OCI-LY1 (cell line): ENCODE data around the gene ARHGAP6.

ENCODE experiments used
- H2AFZ ChIP-seq: fragments of 200-600 bp; sonication (generic), shearing (Covaris generic); 2 replicates; pipeline ENCODE4 v1.6.0; 2014; ENCODE audit warnings: antibody characterized with exemption, mild to moderate bottlenecking, low read length
- H3F3A ChIP-seq: fragments of 200-600 bp; sonication (generic), shearing (Covaris generic); 2 replicates; pipeline ENCODE4 v1.6.0; 2014; ENCODE audit warnings: mild to moderate bottlenecking, antibody characterized with exemption, low read length, moderate library complexity; ENCODE audit not compliant: insufficient read depth
- H3K27ac ChIP-seq: fragments of 200-600 bp; sonication (generic); 2 replicates; pipeline ENCODE4 v1.5.1; 2014; ENCODE audit warnings: low read length, mixed run types, mild to moderate bottlenecking, low read depth; ENCODE audit not compliant: poor library complexity, severe bottlenecking
- H3K27me3 ChIP-seq: fragments of 200-600 bp; sonication (generic); 2 replicates; pipeline ENCODE4 v1.6.0; 2014; ENCODE audit warnings: antibody characterized with exemption, mild to moderate bottlenecking, low read length, moderate library complexity; ENCODE audit not compliant: insufficient read depth
- H3K36me3 ChIP-seq: fragments of 200-600 bp; sonication (generic); 2 replicates; pipeline ENCODE4 v1.6.1; 2014; ENCODE audit warnings: mild to moderate bottlenecking, antibody characterized with exemption, low read length, moderate library complexity, mixed read lengths; ENCODE audit not compliant: insufficient read depth
- H3K4me1 ChIP-seq: fragments of 200-600 bp; sonication (generic); 2 replicates; pipeline ENCODE4 v1.5.1; 2014; ENCODE audit warnings: mild to moderate bottlenecking, low read length, moderate library complexity; ENCODE audit not compliant: insufficient read depth, severe bottlenecking
- H3K4me2 ChIP-seq: fragments of 200-600 bp; sonication (generic), shearing (Covaris generic); 2 replicates; pipeline ENCODE4 v1.6.1; 2014; ENCODE audit warnings: low read length
- H3K4me3 ChIP-seq: fragments of 200-600 bp; sonication (generic); 2 replicates; pipeline ENCODE4 v1.5.1; 2014; ENCODE audit warnings: low read length, low read depth, mild to moderate bottlenecking, mixed read lengths; ENCODE audit not compliant: poor library complexity, severe bottlenecking
- H3K79me2 ChIP-seq: fragments of 200-600 bp; shearing (Covaris generic); 2 replicates; pipeline ENCODE4 v1.6.1; 2016; ENCODE audit warnings: mixed run types, low read length, mixed read lengths; ENCODE audit not compliant: insufficient read depth
- H3K9ac ChIP-seq: fragments of 200-600 bp; sonication (generic), shearing (Covaris generic); 2 replicates; pipeline ENCODE4 v1.6.1; 2014; ENCODE audit warnings: mild to moderate bottlenecking, low read length, mixed read lengths
- H3K9me2 ChIP-seq: fragments of 200-600 bp; sonication (generic), shearing (Covaris generic); 2 replicates; pipeline ENCODE4 v1.6.1; 2014; ENCODE audit warnings: low read depth, mild to moderate bottlenecking, low read length, mixed read lengths
- H3K9me3 ChIP-seq: fragments of 200-600 bp; shearing (Covaris generic); 2 replicates; pipeline ENCODE4 v1.6.1; 2014; ENCODE audit warnings: low read length, mixed read lengths
- H4K20me1 ChIP-seq: fragments of 200-600 bp; sonication (generic), shearing (Covaris generic); 2 replicates; pipeline ENCODE4 v1.6.0; 2016; ENCODE audit warnings: mild to moderate bottlenecking, low read length; ENCODE audit not compliant: insufficient read depth
- CTCF ChIP-seq: fragments of 200-600 bp; sonication (generic), shearing (Covaris generic); IDR thresholded peaks from 2 replicates; pipeline ENCODE4 v1.5.1; 2017; ENCODE audit warnings: mild to moderate bottlenecking, antibody characterized with exemption, low read length, moderate library complexity, mixed read lengths
- EZH2 ChIP-seq: fragments of 200-600 bp; sonication (generic), shearing (Covaris generic); IDR thresholded peaks from 2 replicates; pipeline ENCODE4 v1.8.0; 2017; ENCODE audit warnings: borderline replicate concordance, mixed run types, mild to moderate bottlenecking, antibody characterized with exemption, low read length, moderate library complexity, mixed read lengths

Gene ARHGAP6

DNA sequence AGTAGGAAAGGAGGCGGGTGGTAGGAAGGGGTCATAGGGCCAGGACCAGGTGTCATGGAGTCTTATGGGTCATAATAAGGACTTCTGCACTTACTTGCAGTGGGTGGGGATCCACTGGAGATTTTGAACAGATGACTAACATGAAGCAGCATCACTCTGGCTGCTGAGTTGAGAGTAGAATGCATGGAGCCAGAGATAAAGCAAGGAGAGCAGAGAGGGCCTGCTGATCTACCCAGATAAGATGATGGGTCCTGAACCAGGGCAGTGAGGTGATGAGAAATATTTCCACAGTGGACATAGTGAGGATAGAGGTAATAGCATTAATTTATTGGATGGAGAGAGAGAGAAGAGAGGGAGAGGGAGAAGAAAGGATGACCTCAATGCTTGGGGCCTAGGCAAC lies 506.6 kb downstream of the ARHGAP6 start:
- Histone ChIP-seq H3F3A (no peaks in the 10 kb centered on the region), H3K9me2 (no peaks in the 10 kb centered on the region), H3K4me1 (no peaks in the 10 kb centered on the region), H3K9ac (no peak overlapping the region), H3K36me3 (no peaks in the 10 kb centered on the region), H3K9me3 (no peaks in the 10 kb centered on the region), H3K27me3 (no peaks in the 10 kb centered on the region), H3K4me3 (no peak overlapping the region), H3K79me2 (no peaks in the 10 kb centered on the region), H2AFZ (no peak overlapping the region), H3K27ac (no peak overlapping the region), H4K20me1 (no peaks in the 10 kb centered on the region), H3K4me2 (no peak overlapping the region)
- TF ChIP-seq EZH2 (no peak), CTCF (no peak)

DNA sequence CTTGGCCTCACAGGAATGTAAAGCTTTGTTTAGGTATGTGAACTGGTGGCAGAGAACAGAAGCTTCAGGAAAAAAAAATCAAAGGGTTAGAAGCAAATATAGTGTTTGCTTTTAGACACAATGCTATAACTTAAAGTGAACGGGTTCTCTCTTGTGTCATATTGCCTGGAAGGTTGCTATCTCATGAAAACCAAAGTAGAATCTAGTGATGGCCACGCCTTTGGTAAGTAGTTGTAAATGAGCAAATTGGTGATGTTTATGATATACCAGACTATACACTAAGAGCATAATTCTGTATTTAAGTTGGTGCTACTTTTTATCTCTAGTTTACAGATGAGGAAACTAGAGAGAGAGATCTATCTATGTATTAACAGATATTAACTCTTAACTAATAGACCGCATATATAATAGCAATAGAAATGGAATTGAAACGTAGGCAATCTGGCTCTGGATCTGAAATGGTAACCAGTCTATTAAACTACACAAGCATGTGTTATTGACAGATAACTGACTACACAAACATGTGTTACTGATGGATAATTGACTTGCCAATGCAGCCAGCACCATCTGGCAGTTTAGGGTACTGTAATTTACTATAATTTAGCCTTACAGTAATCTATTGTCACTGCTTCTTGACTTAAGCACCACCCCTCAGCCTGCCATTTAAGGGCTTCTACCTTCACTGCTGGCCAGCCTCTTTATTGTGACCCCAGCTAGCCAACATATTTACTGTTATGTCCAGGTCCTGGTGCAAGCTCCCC lies 513.7 kb downstream of the ARHGAP6 start:
- H3K27me3 ChIP-seq, result no peaks in the 10 kb centered on the region
- no peak overlapping the region for H2AFZ ChIP-seq

GRCh38 chrX:11148401-11148800 lies 517.3 kb downstream of the ARHGAP6 start:
- Histone ChIP-seq H3K27me3 (no peaks in the 10 kb centered on the region), H3K79me2 (no peaks in the 10 kb centered on the region), H3K9me3 (no peaks in the 10 kb centered on the region), H2AFZ (no peak overlapping the region), H3K4me3 (no peak overlapping the region), H3K27ac (no peak overlapping the region), H4K20me1 (no peaks in the 10 kb centered on the region), H3K9me2 (no peaks in the 10 kb centered on the region), H3K36me3 (no peaks in the 10 kb centered on the region), H3F3A (no peaks in the 10 kb centered on the region), H3K4me1 (peaks cover 10% of the 10 kb centered on the region), H3K9ac (no peak overlapping the region), H3K4me2 (no peak overlapping the region)
- no peak for TF ChIP-seq CTCF
- no peak for TF ChIP-seq EZH2

More for the DNA sequence above, 513.7 kb downstream of the ARHGAP6 start:
- TF ChIP-seq EZH2 (no peak), CTCF (no peak)
- Histone ChIP-seq H4K20me1 (no peaks in the 10 kb centered on the region), H3K9me3 (no peaks in the 10 kb centered on the region), H3K4me2 (no peak overlapping the region), H3K9ac (no peak overlapping the region), H3K27ac (no peak overlapping the region), H3K36me3 (no peaks in the 10 kb centered on the region), H3K4me1 (no peaks in the 10 kb centered on the region), H3K4me3 (no peak overlapping the region), H3K79me2 (no peaks in the 10 kb centered on the region), H3F3A (no peaks in the 10 kb centered on the region), H3K9me2 (no peaks in the 10 kb centered on the region)
